B cell (primary cell): ENCODE measurements around the gene ZNF423. TPM values are rescaled to one million over a fixed set of nuclear protein-coding genes. Genes with fewer than 3 reads are reported as not detected.

ENCODE experiments used
- ATAC-seq: fragments of 200-7000 bp; cut with Tn5 transposase; one replicate; pipeline ENCODE4 v1.10.0; 2021; ENCODE audit warnings: low read depth, mild to moderate bottlenecking, moderate number of reproducible peaks, moderate library complexity
- CTCF ChIA-PET: fragments of 350-600 bp; sonication (Branson Sonifier 250); formaldehyde crosslinking; loops from one replicate; lab custom pipeline; 2021; ENCODE audit warnings: antibody characterized with exemption, inconsistent platforms; lab: Charles Lee
- POLR2A ChIA-PET: fragments of 350-600 bp; sonication (Branson Sonifier 250); formaldehyde crosslinking; loops from one replicate; lab custom pipeline; 2021; ENCODE audit warnings: antibody characterized with exemption; lab: Charles Lee
- DNase-seq: peaks from one replicate; pipeline ENCODE4 v3.0.0; 2013
- H2AFZ ChIP-seq: 2 replicates; pipeline ENCODE4 v1.6.1; 2012; ENCODE audit warnings: mild to moderate bottlenecking, low read depth, low read length; ENCODE audit not compliant: insufficient read depth, poor library complexity, severe bottlenecking
- H3K27ac ChIP-seq, 2 donors: 1 replicate in 1 of 2; 2 replicates in 1 of 2; pipeline ENCODE4 v1.5.1; 2012 to 2013; ENCODE audit warnings: low read length in 2 of 2, mild to moderate bottlenecking in 2 of 2, moderate library complexity in 1 of 2
- H3K27me3 ChIP-seq, 4 experiments: fragments of 200-600 bp in 1 of 4; sonication (generic) in 1 of 4; replicated peaks in 1 of 4; 1 replicate in 2 of 4; 2 replicates in 2 of 4; pipeline versions ENCODE4 v1.6.1 to v1.7.0; 2013 to 2016; ENCODE audit warnings: low read length in 3 of 4, mild to moderate bottlenecking in 2 of 4, mixed read lengths in 1 of 4, moderate library complexity in 1 of 4; ENCODE audit not compliant: insufficient read depth in 4 of 4, control insufficient read depth in 3 of 4; ENCODE audit errors: control extremely low read depth in 1 of 4
- H3K36me3 ChIP-seq, 2 experiments: replicated peaks in 1 of 2; 1 replicate in 1 of 2; 2 replicates in 1 of 2; pipeline versions ENCODE4 v1.6.1 to v1.7.1; 2013; ENCODE audit warnings: low read length in 1 of 2; ENCODE audit not compliant: insufficient read depth in 2 of 2, control insufficient read depth in 1 of 2; ENCODE audit errors: control extremely low read depth in 1 of 2, extremely low read depth in 1 of 2
- H3K4me1 ChIP-seq, 2 donors: fragments of 200-600 bp in 1 of 2; sonication (generic) in 1 of 2; 1 replicate in 1 of 2; 2 replicates in 1 of 2; pipeline versions ENCODE4 v1.5.1 to v1.6.1; 2013 to 2017; ENCODE audit warnings: low read length in 2 of 2; ENCODE audit not compliant: control insufficient read depth in 2 of 2, insufficient read depth in 2 of 2
- H3K4me2 ChIP-seq: replicated peaks from 2 replicates; pipeline ENCODE3; 2012; ENCODE audit warnings: mild to moderate bottlenecking, low read depth, low read length; ENCODE audit not compliant: poor library complexity, severe bottlenecking
- H3K4me3 ChIP-seq, 5 experiments: fragments of 200-600 bp in 1 of 5; sonication (generic) in 1 of 5; 1 replicate in 3 of 5; 2 replicates in 2 of 5; pipeline versions ENCODE4 v1.5.1 to v1.7.0; 2011 to 2016; ENCODE audit warnings: low read length in 4 of 5, mild to moderate bottlenecking in 4 of 5, low read depth in 2 of 5, control low read depth in 1 of 5, moderate library complexity in 1 of 5; ENCODE audit not compliant: insufficient read depth in 1 of 5; ENCODE audit errors: control extremely low read depth in 1 of 5, extremely low read depth in 1 of 5
- H3K79me2 ChIP-seq: fragments of 200-600 bp; sonication (generic); one replicate; pipeline ENCODE4 v1.6.0; 2016; ENCODE audit warnings: low read length; ENCODE audit not compliant: control insufficient read depth, insufficient read depth
- H3K9ac ChIP-seq: fragments of 200-600 bp; sonication (generic); 2 replicates; pipeline ENCODE4 v1.6.1; 2017; ENCODE audit warnings: mild to moderate bottlenecking, low read length, moderate library complexity
- H3K9me3 ChIP-seq, 3 donors: one replicate each; pipeline versions ENCODE4 v1.6.1 to v1.7.1; 2013; ENCODE audit warnings: low read length in 2 of 3; ENCODE audit not compliant: control insufficient read depth in 2 of 3, insufficient read depth in 1 of 3; ENCODE audit errors: control extremely low read depth in 1 of 3
- H4K20me1 ChIP-seq: 2 replicates; pipeline ENCODE4 v1.6.0; 2012; ENCODE audit warnings: mild to moderate bottlenecking, low read length; ENCODE audit not compliant: insufficient read depth, control insufficient read depth, poor library complexity, severe bottlenecking
- H3K27ac Mint-ChIP-seq: one replicate; pipeline ENCODE4 v1.8.0; 2021; ENCODE audit warnings: mixed read lengths
- H3K27me3 Mint-ChIP-seq: one replicate; pipeline ENCODE4 v1.8.0; 2021; ENCODE audit warnings: mixed read lengths
- H3K4me1 Mint-ChIP-seq: one replicate; pipeline ENCODE4 v1.8.0; 2021; ENCODE audit warnings: mixed read lengths
- H3K4me3 Mint-ChIP-seq: one replicate; pipeline ENCODE4 v1.8.0; 2021; ENCODE audit warnings: mixed read lengths
- H3K9me3 Mint-ChIP-seq: one replicate; pipeline ENCODE4 v1.8.0; 2022; ENCODE audit warnings: mixed read lengths; ENCODE audit not compliant: insufficient read depth
- EZH2 ChIP-seq: IDR thresholded peaks from 2 replicates; pipeline ENCODE4 v1.6.1; 2012; ENCODE audit warnings: borderline replicate concordance, low read depth, mild to moderate bottlenecking, moderate library complexity, low read length; ENCODE audit not compliant: insufficient read depth, poor library complexity, severe bottlenecking
- WGBS: methylation state at CpG from one replicate; pipeline ENCODE4 v1.1.5; 2013; ENCODE audit warnings: missing lambda C conversion rate; ENCODE audit not compliant: insufficient coverage; 5-methylcytosine and 5-hydroxymethylcytosine counted together
- intact Hi-C: fragments of 100-400 bp; cut with micrococcal nuclease; formaldehyde crosslinking; loops from one replicate; pipeline ENCODE4 v1.10.0; 2022
- polyA plus RNA-seq: library from polyadenylated mRNA; depleted of rRNA; stranded (reverse); fragments of >200 nt; gene quantifications from 2 replicates; pipeline ENCODE4 v1.2.3, GENCODE V29; 2012
- total RNA-seq, 2 donors: library from RNA; stranded (reverse); fragments of 120-200 nt in 1 of 2; gene quantifications; 1 replicate in 1 of 2; 2 replicates in 1 of 2; pipeline versions ENCODE4 v1.2.3 to v1.2.4, GENCODE V29; 2013 to 2022
- TF ChIP-seq, protein P1 (sequence below): fragments of 200-600 bp; IDR thresholded peaks from one replicate; pipeline ENCODE4 v1.8.0; 2022; ENCODE audit warnings: antibody characterized with exemption, mild to moderate bottlenecking

Gene ZNF423
- total and polyA plus RNA-seq, 2 donors (not counting 1 experiment from before 2014, with no cell fraction given) = not detected

DNA sequence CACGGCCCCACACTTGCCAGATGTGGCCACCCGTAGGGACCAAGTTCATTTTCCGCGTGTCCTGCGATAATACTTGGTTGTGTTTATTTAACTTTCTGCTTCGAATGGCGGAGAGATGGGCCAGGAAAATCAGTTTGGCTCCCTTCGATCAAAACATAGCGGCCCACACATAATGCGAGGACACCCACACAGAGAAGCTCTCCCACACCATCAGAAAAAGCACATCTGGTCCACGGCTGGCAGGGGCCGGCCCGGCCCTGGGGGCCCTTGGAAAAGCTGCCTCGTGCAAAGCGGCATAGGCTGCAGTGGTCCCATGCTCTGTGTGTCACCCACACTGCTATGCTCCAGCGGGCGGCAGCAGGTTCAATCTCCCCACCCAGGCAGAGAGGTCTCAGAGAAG, 46.9 kb downstream of the ZNF423 start:
- no peak overlapping the region for H3K27ac Mint-ChIP-seq
- H3K4me1 Mint-ChIP-seq = no peaks in the 10 kb centered on the region
- Histone ChIP-seq H3K4me1 (no peaks in the 10 kb centered on the region), H4K20me1 (no peaks in the 10 kb centered on the region), H3K9ac (no peak overlapping the region), H3K27ac (no peak overlapping the region), H2AFZ (no peak overlapping the region), H3K9me3 (no peaks in the 10 kb centered on the region), H3K27me3 (no peaks in the 10 kb centered on the region), H3K4me2 (no peak overlapping the region), H3K79me2 (no peaks in the 10 kb centered on the region), H3K36me3 (no peaks in the 10 kb centered on the region), H3K4me3 (no peak overlapping the region)
- no peak for ATAC-seq
- 93% methylated on average over 17 of the region's 17 CpGs for WGBS
- ChIA-PET POLR2A (no interaction called here), CTCF (no interaction called here)
- intact Hi-C loops = no loop called here
- TF ChIP-seq EZH2 = no peak
- TF ChIP-seq, protein P1, sequence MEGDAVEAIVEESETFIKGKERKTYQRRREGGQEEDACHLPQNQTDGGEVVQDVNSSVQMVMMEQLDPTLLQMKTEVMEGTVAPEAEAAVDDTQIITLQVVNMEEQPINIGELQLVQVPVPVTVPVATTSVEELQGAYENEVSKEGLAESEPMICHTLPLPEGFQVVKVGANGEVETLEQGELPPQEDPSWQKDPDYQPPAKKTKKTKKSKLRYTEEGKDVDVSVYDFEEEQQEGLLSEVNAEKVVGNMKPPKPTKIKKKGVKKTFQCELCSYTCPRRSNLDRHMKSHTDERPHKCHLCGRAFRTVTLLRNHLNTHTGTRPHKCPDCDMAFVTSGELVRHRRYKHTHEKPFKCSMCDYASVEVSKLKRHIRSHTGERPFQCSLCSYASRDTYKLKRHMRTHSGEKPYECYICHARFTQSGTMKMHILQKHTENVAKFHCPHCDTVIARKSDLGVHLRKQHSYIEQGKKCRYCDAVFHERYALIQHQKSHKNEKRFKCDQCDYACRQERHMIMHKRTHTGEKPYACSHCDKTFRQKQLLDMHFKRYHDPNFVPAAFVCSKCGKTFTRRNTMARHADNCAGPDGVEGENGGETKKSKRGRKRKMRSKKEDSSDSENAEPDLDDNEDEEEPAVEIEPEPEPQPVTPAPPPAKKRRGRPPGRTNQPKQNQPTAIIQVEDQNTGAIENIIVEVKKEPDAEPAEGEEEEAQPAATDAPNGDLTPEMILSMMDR = no peak
- peaks cover 6% of the 10 kb centered on the region for H3K27me3 Mint-ChIP-seq
- H3K9me3 Mint-ChIP-seq = no peaks in the 10 kb centered on the region
- H3K4me3 Mint-ChIP-seq = no peak overlapping the region
- DNase-seq = no peak

DNA sequence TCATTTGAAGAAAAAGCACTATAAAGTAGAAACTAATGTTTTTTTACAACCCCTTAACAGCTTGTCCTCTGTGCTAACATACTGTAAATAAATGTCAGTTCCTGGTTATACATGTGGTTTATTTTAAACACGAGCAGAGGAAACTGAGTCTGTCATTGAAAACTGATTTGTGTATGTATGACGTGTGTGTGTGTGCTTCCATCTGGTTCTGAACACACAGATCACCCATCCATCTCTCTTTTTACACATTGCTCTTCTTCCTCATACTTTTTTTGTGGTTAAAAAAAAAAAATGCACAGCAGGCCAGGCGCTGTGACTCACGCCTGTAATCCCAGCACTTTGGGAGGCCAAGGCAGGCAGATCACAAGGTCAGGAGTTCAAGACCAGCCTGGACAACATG, 49.5 kb downstream of the ZNF423 start:
- no peak overlapping the region for H3K4me3 ChIP-seq
- Mint-ChIP-seq H3K4me3 (no peak overlapping the region), H3K4me1 (no peaks in the 10 kb centered on the region), H3K27me3 (peaks cover 6% of the 10 kb centered on the region), H3K27ac (no peak overlapping the region), H3K9me3 (no peaks in the 10 kb centered on the region)
- no peaks in the 10 kb centered on the region for H3K36me3 ChIP-seq
- DNase-seq (no peak), ATAC-seq (no peak)
- H4K20me1 ChIP-seq = no peaks in the 10 kb centered on the region
- H3K4me2 ChIP-seq = no peak overlapping the region
- H3K79me2 ChIP-seq = no peaks in the 10 kb centered on the region
- POLR2A ChIA-PET = interaction anchor here (0.7 kb wide), 1 partner anchor 167 kb away, joined by 4 read pairs; no protein-coding TSS in a partner anchor
- H3K9me3 ChIP-seq = no peaks in the 10 kb centered on the region
- H3K27me3 ChIP-seq = no peaks in the 10 kb centered on the region
- intact Hi-C loops = no loop called here
- WGBS = 15% methylated on average over 2 of the region's 4 CpGs
- no peak overlapping the region for H3K27ac ChIP-seq
- H3K9ac ChIP-seq = no peak overlapping the region
- no peak overlapping the region for H2AFZ ChIP-seq
- CTCF ChIA-PET = no interaction called here
- no peak for TF ChIP-seq EZH2
- TF ChIP-seq, protein P1 = no peak
- no peaks in the 10 kb centered on the region for H3K4me1 ChIP-seq
